HEK293 (cell line): ENCODE results near the gene ZBTB48.

Experiments
- TF ChIP-seq, protein P1 (sequence below): fragments of 450-650 bp; formaldehyde crosslinking; IDR thresholded peaks from 2 replicates; pipeline ENCODE4 v1.5.1; 2016; ENCODE audit warnings: missing biosample characterization, missing genetic modification characterization
- TF ChIP-seq, protein P2 (sequence below): fragments of 450-650 bp; formaldehyde crosslinking; IDR thresholded peaks from 2 replicates; pipeline ENCODE4 v1.5.1; 2016; ENCODE audit warnings: missing biosample characterization, missing genetic modification characterization
- TF ChIP-seq, protein P3 (sequence below): fragments of 450-650 bp; formaldehyde crosslinking; IDR thresholded peaks from 2 replicates; pipeline ENCODE4 v1.5.1; 2017; ENCODE audit warnings: missing biosample characterization, mild to moderate bottlenecking, missing genetic modification characterization, moderate library complexity

DNA sequence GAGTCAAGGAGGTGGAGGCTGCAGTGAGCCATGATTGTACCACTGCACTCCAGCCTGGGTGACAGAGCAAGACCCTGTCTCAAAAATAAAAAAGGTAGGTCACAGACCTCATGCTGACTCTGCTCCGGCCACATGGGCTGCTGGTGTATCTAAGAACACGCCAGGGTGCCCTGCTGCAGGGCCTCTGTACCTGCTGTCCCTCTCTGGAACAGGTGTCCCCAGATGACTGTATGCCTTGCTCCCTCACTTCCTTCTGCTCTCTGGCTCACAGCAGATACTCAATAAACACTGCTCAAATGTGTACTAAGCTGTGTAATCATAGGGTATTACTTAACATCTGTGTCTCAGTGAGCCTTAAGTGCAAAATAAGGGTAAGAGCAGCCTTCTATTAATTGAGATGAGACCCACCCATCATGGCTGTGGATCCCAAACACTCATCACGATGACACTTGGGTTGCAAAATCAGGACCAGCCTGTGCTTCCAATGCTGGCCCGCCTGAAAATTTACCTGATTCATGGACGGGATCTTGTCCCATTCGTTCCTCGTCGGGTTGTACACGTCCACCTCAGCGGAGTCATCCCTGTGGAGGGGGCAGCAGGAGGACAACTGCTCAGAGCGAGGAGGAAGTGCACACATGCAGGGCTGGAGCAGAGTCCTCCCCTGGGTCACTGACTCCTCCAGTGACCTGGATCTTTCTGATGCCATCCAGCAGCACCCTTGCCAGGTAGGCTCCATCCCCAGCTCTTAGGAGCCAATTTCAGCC, 15.4 kb downstream of the ZBTB48 start:
- TF ChIP-seq, protein P1, sequence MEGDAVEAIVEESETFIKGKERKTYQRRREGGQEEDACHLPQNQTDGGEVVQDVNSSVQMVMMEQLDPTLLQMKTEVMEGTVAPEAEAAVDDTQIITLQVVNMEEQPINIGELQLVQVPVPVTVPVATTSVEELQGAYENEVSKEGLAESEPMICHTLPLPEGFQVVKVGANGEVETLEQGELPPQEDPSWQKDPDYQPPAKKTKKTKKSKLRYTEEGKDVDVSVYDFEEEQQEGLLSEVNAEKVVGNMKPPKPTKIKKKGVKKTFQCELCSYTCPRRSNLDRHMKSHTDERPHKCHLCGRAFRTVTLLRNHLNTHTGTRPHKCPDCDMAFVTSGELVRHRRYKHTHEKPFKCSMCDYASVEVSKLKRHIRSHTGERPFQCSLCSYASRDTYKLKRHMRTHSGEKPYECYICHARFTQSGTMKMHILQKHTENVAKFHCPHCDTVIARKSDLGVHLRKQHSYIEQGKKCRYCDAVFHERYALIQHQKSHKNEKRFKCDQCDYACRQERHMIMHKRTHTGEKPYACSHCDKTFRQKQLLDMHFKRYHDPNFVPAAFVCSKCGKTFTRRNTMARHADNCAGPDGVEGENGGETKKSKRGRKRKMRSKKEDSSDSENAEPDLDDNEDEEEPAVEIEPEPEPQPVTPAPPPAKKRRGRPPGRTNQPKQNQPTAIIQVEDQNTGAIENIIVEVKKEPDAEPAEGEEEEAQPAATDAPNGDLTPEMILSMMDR (tag by site-specific recombination) = no peak
- TF ChIP-seq, protein P2, sequence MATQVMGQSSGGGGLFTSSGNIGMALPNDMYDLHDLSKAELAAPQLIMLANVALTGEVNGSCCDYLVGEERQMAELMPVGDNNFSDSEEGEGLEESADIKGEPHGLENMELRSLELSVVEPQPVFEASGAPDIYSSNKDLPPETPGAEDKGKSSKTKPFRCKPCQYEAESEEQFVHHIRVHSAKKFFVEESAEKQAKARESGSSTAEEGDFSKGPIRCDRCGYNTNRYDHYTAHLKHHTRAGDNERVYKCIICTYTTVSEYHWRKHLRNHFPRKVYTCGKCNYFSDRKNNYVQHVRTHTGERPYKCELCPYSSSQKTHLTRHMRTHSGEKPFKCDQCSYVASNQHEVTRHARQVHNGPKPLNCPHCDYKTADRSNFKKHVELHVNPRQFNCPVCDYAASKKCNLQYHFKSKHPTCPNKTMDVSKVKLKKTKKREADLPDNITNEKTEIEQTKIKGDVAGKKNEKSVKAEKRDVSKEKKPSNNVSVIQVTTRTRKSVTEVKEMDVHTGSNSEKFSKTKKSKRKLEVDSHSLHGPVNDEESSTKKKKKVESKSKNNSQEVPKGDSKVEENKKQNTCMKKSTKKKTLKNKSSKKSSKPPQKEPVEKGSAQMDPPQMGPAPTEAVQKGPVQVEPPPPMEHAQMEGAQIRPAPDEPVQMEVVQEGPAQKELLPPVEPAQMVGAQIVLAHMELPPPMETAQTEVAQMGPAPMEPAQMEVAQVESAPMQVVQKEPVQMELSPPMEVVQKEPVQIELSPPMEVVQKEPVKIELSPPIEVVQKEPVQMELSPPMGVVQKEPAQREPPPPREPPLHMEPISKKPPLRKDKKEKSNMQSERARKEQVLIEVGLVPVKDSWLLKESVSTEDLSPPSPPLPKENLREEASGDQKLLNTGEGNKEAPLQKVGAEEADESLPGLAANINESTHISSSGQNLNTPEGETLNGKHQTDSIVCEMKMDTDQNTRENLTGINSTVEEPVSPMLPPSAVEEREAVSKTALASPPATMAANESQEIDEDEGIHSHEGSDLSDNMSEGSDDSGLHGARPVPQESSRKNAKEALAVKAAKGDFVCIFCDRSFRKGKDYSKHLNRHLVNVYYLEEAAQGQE (tag by site-specific recombination) = no peak
- TF ChIP-seq, protein P3, sequence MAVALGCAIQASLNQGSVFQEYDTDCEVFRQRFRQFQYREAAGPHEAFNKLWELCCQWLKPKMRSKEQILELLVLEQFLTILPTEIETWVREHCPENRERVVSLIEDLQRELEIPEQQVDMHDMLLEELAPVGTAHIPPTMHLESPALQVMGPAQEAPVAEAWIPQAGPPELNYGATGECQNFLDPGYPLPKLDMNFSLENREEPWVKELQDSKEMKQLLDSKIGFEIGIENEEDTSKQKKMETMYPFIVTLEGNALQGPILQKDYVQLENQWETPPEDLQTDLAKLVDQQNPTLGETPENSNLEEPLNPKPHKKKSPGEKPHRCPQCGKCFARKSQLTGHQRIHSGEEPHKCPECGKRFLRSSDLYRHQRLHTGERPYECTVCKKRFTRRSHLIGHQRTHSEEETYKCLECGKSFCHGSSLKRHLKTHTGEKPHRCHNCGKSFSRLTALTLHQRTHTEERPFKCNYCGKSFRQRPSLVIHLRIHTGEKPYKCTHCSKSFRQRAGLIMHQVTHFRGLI (tag by site-specific recombination) = no peak
